Hematopoietic multipotent progenitor cell treated with erythropoietin and hydrocortisone succinate and interleukin-3 and kit ligand, for 4 days (in vitro differentiated cells): ENCODE results near the gene ZRANB1.
A peak's percentile ranks its signal among the peaks of the same experiment; 100 is the strongest.

Experiments
- DNase-seq: peaks from one replicate; pipeline ENCODE4 v3.0.0-alpha.2; 2015

ZRANB1 gene

DNA sequence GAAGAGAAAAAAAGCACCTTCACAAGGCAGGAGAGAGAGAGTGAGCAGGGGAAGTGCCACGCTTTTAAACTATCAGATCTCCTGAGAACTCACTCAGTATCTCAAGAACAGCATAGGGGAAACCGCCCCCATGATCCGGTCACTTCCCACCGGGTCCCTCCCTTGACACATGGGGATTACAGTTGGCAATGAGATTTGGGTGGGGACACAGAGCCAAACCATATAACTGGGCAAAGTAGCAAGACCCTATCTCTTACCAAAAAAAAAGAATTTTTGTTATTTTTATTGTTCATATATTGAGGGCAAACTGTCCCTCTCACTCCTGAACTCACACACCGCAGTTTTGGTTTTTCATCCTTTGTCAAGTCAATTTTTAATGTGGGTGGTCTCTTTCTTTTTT lies 18.2 kb upstream of the ZRANB1 start:
- no peak for DNase-seq

DNA sequence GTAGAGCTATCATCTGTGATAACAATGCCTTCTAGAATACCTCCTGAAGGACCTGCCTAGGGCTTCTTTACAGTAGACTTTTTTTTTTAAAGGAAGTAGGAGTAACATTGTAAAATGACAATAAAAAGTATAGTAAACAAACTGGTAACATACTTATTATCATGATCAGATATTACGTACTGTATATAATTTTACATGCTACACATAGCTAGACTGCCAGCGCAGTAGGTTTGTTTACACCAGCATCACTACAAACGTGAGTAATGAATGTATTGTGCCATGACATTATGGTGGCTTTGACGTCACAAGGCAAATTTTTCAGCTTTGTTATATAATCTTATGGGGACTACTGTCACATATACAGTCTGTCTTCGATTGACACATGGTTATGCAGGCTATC lies 15.4 kb upstream of the ZRANB1 start:
- no peak for DNase-seq

DNA sequence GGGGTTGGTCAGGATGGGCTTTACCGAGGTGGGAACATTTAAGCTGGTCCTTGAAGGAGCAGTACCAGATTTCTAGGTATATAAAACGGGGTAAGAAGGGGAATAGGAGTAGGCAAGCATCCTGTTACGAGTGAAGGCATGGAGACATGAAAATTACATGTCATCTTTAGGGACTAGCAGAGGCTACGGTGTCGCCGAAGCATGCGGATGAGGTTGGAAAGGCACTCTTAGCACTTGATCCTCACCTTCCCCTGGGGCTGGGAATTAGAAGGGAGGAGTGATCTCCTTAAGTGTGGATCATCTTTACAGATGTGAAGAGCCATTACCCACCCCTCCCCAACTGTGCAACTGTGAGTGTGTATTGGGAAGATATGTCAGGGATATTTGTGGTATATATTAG lies 13.8 kb upstream of the ZRANB1 start:
- DNase-seq: no peak

- DNase-seq: no peak
Observed at GRCh38 chr10:124928545-124928944, 13.4 kb upstream of the ZRANB1 start.

GRCh38 chr10:124935946-124936345 lies 6.0 kb upstream of the ZRANB1 start:
- DNase-seq: no peak

- no peak for DNase-seq
Observed at GRCh38 chr10:124936813-124937212, 5.1 kb upstream of the ZRANB1 start.

GRCh38 chr10:124939290-124939689 lies 2.6 kb upstream of the ZRANB1 start:
- no peak for DNase-seq

DNA sequence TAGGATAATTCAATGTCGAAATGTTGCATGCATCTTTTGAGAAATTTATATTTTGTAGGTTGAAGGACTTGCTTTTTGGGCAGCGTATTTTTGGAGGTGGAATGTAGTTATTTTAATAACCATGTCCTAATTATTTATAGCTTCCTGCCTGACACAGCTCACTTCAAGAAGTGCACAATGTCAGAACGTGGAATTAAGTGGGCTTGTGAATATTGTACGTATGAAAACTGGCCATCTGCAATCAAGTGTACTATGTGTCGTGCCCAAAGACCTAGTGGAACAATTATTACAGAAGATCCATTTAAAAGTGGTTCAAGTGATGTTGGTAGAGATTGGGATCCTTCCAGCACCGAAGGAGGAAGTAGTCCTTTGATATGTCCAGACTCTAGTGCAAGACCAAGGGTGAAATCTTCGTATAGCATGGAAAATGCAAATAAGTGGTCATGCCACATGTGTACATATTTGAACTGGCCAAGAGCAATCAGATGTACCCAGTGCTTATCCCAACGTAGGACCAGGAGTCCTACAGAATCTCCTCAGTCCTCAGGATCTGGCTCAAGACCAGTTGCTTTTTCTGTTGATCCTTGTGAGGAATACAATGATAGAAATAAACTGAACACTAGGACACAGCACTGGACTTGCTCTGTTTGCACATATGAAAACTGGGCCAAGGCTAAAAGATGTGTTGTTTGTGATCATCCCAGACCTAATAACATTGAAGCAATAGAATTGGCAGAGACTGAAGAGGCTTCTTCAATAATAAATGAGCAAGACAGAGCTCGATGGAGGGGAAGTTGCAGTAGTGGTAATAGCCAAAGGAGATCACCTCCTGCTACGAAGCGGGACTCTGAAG lies 620 bp downstream of the ZRANB1 start:
- DNase-seq: peak; percentile 27

- DNase-seq: no peak
Observed at GRCh38 chr10:124943301-124944092, 1.6 kb downstream of the ZRANB1 start.

- no peak for DNase-seq
Observed at GRCh38 chr10:124944982-124945381, 3.1 kb downstream of the ZRANB1 start.

DNA sequence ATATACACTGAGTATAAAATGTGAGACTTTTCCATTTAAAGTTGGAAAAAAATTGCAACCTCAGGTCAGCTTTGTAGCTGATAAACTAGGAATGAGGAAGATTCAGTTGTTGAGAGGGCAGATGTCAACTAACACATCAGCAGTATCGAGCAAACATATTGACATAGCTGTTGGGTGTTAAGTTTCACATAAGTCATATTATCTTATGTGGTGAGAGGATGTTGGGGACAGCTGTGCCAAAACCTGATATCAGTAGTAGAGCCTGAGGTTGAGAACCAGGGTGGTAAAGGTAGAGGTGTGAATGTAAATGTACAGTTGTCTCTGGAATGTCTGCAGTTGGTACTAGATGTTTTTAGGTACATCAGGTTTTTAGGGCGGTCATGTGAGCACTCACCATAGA lies 5.0 kb downstream of the ZRANB1 start:
- DNase-seq: peak; percentile 30

GRCh38 chr10:124949543-124949942 lies 7.6 kb downstream of the ZRANB1 start:
- DNase-seq: no peak

GRCh38 chr10:124952123-124952522 lies 10.2 kb downstream of the ZRANB1 start:
- DNase-seq: no peak

DNA sequence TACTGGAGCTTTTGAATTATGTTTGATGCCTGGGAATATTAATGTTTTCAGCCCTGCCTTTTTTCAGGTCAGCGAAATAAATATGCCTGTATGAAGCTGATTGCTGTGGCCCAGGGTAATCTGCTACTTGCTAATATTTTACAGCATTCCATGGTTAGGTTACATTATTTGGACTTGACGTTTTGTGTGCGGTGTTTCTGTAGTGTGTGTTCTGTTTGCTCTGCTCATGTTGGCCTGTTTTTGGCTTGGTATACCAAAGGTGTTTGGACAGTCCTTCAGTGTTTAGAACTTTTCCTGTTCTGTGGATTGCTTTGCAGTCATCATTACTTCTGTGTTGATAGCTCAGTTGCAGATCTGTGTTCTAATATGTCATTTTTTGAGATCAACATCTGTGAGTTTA lies 11.5 kb downstream of the ZRANB1 start:
- no peak for DNase-seq

DNA sequence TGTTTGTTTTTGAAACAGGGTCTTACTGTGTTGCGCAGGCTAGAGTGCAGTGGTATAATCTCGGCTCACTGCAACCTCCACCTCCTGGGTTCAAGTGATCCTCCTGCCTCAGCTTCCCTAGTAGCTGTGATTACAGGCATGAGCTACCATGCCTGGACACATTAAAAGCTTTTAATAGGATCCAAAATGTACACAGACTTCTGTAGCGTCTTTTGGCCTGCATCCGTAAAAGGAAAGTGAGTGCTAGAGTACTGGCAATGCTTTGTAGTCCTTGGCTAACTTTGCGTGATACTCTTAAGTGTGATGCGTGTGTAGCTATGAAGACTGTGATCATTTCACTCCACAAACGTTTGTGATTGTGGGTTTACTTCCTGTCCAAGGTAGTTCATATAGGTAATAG lies 13.3 kb downstream of the ZRANB1 start:
- DNase-seq: no peak

DNA sequence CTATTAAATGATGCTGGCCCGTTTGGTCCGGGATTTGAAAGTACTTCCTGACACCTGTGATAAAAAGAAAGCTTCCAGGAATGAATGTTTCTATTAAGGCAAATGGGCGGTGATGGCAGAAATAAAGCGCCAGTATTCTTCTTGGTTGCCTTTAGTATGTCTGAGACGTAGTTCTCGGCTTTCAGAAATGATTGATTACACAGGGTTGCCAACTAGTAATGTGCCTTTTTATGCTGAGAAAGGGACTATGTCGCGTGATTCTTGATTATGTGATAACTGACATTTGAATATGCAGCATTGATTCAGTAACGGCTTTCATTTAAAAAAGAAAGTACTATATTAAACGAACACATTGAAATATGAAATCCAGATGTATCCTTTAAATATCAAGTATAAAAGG lies 13.9 kb downstream of the ZRANB1 start:
- no peak for DNase-seq

DNA sequence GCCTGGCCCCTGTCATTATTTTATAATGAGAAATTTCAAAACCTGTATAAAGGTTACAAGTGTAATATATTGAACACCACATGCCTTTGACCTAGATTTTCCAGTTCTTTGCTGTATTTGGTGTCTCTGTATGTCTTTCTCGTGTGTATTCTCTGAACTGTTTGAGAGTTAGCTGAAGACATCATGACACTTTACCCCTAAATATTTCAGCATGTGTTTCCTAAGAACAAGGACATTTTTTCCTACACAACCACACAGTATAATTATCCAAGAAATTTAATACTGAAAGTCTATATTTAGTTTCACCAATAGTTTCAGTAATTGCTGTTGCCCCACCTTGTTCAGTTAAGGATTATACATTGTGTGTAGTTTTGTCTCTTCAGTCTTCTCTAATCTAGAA lies 14.8 kb downstream of the ZRANB1 start:
- DNase-seq: no peak

DNA sequence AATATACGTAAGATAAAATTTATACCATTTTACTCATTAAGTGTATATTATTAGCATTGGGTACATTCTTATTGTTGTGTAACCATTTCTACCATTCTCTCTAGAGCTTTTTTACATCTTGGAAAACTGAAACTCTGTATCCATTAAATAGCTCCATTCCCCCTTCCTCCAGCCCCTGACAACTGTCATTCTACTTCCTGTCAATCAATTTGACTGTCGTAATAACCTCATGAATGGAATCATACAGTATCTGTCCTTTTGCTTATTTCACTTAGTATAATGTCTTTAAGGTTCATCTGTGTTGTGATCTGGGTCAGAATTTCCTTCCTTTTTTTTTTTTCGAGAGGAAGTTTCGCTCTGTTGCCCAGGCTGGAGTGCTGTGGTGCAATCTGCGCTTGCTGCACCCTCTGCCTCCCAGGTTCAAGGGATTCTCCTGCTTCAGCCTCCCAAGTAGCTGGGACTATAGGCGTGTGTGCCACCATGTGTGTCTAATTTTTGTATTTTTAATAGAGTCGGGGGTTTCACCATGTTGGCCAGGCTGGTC lies 15.6 kb downstream of the ZRANB1 start:
- DNase-seq: peak; percentile 44

DNA sequence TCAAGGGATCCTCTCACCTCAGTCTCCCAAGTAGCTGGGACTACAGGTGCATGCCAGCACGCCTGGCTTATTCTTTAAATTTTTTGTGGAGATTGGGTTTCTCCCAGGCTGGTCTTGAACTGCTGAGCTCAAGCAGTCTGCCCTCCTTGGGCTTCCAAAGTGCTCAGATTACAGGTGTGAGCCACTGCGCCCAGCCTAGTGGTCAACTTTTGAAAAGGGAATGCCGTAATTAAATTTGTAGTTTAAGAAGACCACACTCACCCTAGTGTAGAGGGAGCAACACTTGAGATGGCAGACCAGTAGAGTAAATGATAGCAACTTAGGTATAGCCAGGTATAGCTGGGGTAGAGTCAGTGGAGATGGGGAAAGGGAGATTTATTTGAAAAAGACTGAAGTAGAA lies 17.6 kb downstream of the ZRANB1 start:
- DNase-seq: no peak

DNA sequence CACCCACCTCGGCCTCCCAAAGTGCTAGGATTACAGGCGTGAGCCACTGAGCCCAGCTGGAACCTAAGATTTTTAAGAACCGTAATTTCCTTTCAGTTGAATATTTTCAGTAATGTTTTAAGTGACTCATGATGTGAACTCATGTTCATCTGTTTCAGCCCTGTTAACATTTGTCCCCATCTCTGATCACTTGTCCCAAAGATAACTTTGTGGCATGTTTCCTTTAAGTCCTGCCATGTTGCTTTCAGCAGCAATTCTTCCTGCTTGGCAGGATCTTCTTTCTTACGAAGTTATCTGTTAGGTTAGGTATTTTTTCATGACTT lies 19.3 kb downstream of the ZRANB1 start:
- DNase-seq: no peak

GRCh38 chr10:124962421-124962820 lies 20.5 kb downstream of the ZRANB1 start:
- no peak for DNase-seq

GRCh38 chr10:124963866-124964720 lies 22.2 kb downstream of the ZRANB1 start:
- DNase-seq: no peak

DNA sequence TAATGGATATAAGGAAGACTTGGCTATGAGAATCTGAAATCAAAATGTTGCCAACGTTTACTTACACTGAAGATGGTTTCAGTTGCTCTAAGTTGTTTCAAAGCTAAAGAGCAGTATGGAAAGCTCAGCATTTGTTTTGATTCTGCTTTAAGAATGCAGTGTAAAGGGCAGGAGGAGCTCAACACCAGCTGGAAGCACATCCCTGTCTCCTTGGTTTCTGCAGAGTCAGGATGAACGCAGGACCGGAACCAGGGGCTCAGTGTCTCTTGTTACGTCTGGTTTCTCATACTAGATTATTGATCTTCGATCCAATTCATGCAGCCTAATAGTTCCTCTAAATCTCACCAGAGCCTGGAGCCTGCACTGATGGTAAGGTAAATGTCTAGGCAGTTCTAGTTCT lies 24.1 kb downstream of the ZRANB1 start:
- DNase-seq: no peak
